Right lobe of liver (tissue), 4 donors: ENCODE measurements around the gene PHGDH.

Experiments
- CTCF ChIP-seq, 4 donors: fragments of 200-600 bp in 3 of 4; fragments of 450-650 bp in 1 of 4; IDR thresholded peaks; one replicate each; pipeline versions ENCODE4 v1.5.1 to v1.8.0; 2016 to 2022; ENCODE audit warnings: antibody characterized with exemption in 4 of 4, mild to moderate bottlenecking in 2 of 4
- POLR2A ChIP-seq: fragments of 450-650 bp; IDR thresholded peaks from one replicate; pipeline ENCODE4 v1.6.1; 2017; ENCODE audit warnings: antibody characterized with exemption, mild to moderate bottlenecking
- donor health status: DM: no; HTN: no; CAD: no.
- donor health status: DM: no; HTN: no; CAD: no.
- donor health status: DM: no; HTN: yes; CAD: no.

- TF ChIP-seq CTCF (IDR thresholded peaks at IDR 0.05), result no peak
- no peak for TF ChIP-seq POLR2A
Measured at GRCh38 chr1:119744598-119744942, 32.8 kb downstream of the PHGDH start.
